HG03558 (cell line): ENCODE measurements around the gene STRIT1.
A peak's percentile ranks its signal among the peaks of the same experiment; 100 is the strongest.

ENCODE experiments used
- ATAC-seq: cut with Tn5 transposase; IDR thresholded peaks from one replicate; pipeline ENCODE4 v1.9.1; 2021; ENCODE audit warnings: moderate number of reproducible peaks; ENCODE audit not compliant: unreplicated experiment; ENCODE audit errors: extremely low read depth

The STRIT1 gene

GRCh38 chr3:155293516-155293915 is at the start of gene STRIT1:
Gene STRIT1 (minus strand): TSS chr3:155293683.
- ATAC-seq, result no peak

GRCh38 chr3:155342344-155342743 is 48.9 kb upstream of the STRIT1 start:
- ATAC-seq, result no peak

GRCh38 chr3:155339052-155339451 is 45.6 kb upstream of the STRIT1 start:
- no peak for ATAC-seq

GRCh38 chr3:155335724-155336354 is 42.4 kb upstream of the STRIT1 start:
- no peak for ATAC-seq

GRCh38 chr3:155334914-155335723 is 41.6 kb upstream of the STRIT1 start:
- ATAC-seq, result peak; percentile 93

- no peak for ATAC-seq
Observed at GRCh38 chr3:155334215-155334913, 40.9 kb upstream of the STRIT1 start.

GRCh38 chr3:155332716-155333115 is 39.2 kb upstream of the STRIT1 start:
- ATAC-seq, result no peak

- ATAC-seq, result no peak
Observed at GRCh38 chr3:155331078-155331477, 37.6 kb upstream of the STRIT1 start.

GRCh38 chr3:155330370-155330769 is 36.9 kb upstream of the STRIT1 start:
- no peak for ATAC-seq

- ATAC-seq, result no peak
Observed at GRCh38 chr3:155329513-155330048, 36.1 kb upstream of the STRIT1 start.

GRCh38 chr3:155327871-155328270 is 34.4 kb upstream of the STRIT1 start:
- ATAC-seq, result no peak

- ATAC-seq, result no peak
Observed at GRCh38 chr3:155327430-155327829, 33.9 kb upstream of the STRIT1 start.

- ATAC-seq, result no peak
Observed at GRCh38 chr3:155326901-155327300, 33.4 kb upstream of the STRIT1 start.

GRCh38 chr3:155326244-155326643 is 32.8 kb upstream of the STRIT1 start:
- no peak for ATAC-seq

GRCh38 chr3:155325263-155325835 is 31.9 kb upstream of the STRIT1 start:
- no peak for ATAC-seq

- ATAC-seq, result no peak
Observed at GRCh38 chr3:155323063-155323666, 29.7 kb upstream of the STRIT1 start.

- ATAC-seq, result no peak
Observed at GRCh38 chr3:155321418-155321817, 27.9 kb upstream of the STRIT1 start.

- no peak for ATAC-seq
Observed at GRCh38 chr3:155320934-155321333, 27.5 kb upstream of the STRIT1 start.

- no peak for ATAC-seq
Observed at GRCh38 chr3:155318740-155319139, 25.3 kb upstream of the STRIT1 start.

- no peak for ATAC-seq
Observed at GRCh38 chr3:155317211-155317610, 23.7 kb upstream of the STRIT1 start.
